Spinal cord (tissue), 10 donors: Measurements from ENCODE around the gene CCDC183. TPM values are rescaled to one million over a fixed set of nuclear protein-coding genes. Genes with fewer than 3 reads are reported as not detected.
A peak's percentile ranks its signal among the peaks of the same experiment; 100 is the strongest.

Source experiments
- DNase-seq, 6 donors: peaks; one replicate each; pipeline versions ENCODE4 v3.0.0 to v3.0.0-alpha.2; 2013 to 2015; ENCODE audit warnings: low spot score in 6 of 6, low read depth in 4 of 6
- H3K27ac ChIP-seq: one replicate; pipeline ENCODE4 v1.5.1; 2013; ENCODE audit warnings: low read depth, low read length, control low read depth
- H3K27me3 ChIP-seq: one replicate; pipeline ENCODE4 v1.6.1; 2013; ENCODE audit warnings: low read length; ENCODE audit not compliant: control insufficient read depth, insufficient read depth
- H3K36me3 ChIP-seq: one replicate; pipeline ENCODE4 v1.6.1; 2013; ENCODE audit warnings: low read length; ENCODE audit not compliant: control insufficient read depth, insufficient read depth
- H3K4me1 ChIP-seq: one replicate; pipeline ENCODE4 v1.6.1; 2013; ENCODE audit warnings: low read length; ENCODE audit not compliant: control insufficient read depth, insufficient read depth
- H3K4me3 ChIP-seq: one replicate; pipeline ENCODE4 v1.5.1; 2013; ENCODE audit warnings: low read depth, low read length, control low read depth
- H3K9me3 ChIP-seq: one replicate; pipeline ENCODE4 v1.6.1; 2013; ENCODE audit warnings: low read length; ENCODE audit not compliant: control insufficient read depth, insufficient read depth
- whole genome bisulfite sequencing: methylation state at CpG from one replicate; pipeline ENCODE4 v1.1.5; 2013; ENCODE audit warnings: missing lambda C conversion rate; ENCODE audit not compliant: insufficient coverage; 5-methylcytosine and 5-hydroxymethylcytosine counted together
- polyA plus RNA-seq, 2 donors: library from polyadenylated mRNA; unstranded; fragments of 120-200 nt; gene quantifications; one replicate each; pipeline ENCODE4 v1.2.1, GENCODE V29; 2013; ENCODE audit not compliant: insufficient read length in 2 of 2
- total RNA-seq, 2 donors: library from RNA; depleted of rRNA in 1 of 2; stranded (reverse); fragments of 120-200 nt in 1 of 2; fragments of >200 nt in 1 of 2; gene quantifications; one replicate each; pipeline versions ENCODE4 v1.2.3 to v1.2.4, GENCODE V29; 2013 to 2014
- donor health status: healthy.

Gene CCDC183
- total and polyA plus RNA-seq, 4 donors = 0.89 to 7.2 (median 3.2) TPM

DNA sequence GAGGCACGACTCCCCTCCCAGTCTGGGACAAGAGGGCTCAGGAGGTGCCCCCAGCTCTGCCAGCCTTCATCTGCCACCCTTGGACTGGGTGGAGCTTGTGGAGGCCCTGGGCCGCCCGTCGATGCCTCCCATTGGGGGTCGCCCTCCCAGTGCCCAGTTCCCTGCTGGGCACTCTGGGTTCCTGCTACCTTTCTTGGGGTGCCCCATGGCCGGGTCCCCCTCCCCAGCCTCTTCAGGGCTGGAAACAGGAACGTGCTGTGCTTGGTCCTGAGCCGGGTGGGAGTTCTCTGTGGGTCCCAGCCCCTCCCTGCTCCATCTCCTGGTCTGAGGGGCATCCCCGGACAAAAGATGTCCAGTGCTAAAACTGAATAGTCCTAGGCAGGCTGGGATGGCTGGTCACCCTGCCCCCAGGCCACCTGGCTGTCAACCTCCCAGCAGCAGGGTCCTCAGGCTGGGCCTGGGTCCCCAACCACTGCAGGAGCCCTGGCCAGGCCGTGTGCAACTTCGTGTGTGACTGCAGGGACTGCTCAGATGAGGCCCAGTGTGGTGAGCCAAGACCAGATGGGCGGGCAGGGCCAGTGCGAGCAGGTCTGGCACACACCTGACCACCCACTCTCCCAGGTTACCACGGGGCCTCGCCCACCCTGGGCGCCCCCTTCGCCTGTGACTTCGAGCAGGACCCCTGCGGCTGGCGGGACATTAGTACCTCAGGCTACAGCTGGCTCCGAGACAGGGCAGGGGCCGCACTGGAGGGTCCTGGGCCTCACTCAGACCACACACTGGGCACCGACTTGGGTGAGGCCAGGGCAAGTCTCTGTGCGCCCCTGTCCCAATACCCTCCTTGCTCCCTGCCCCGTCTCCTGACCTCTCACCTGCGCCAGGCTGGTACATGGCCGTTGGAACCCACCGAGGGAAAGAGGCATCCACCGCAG is 56.8 kb downstream of the CCDC183 start:
- H3K36me3 ChIP-seq = peaks cover 86% of the 10 kb centered on the region
- WGBS = 86% methylated on average over 29 of the region's 29 CpGs
- peaks cover 26% of the 10 kb centered on the region for H3K4me1 ChIP-seq
- H3K27me3 ChIP-seq = no peaks in the 10 kb centered on the region
- no peak overlapping the region for H3K27ac ChIP-seq
- H3K9me3 ChIP-seq = no peaks in the 10 kb centered on the region
- no peak overlapping the region for H3K4me3 ChIP-seq
- no peak for DNase-seq

DNA sequence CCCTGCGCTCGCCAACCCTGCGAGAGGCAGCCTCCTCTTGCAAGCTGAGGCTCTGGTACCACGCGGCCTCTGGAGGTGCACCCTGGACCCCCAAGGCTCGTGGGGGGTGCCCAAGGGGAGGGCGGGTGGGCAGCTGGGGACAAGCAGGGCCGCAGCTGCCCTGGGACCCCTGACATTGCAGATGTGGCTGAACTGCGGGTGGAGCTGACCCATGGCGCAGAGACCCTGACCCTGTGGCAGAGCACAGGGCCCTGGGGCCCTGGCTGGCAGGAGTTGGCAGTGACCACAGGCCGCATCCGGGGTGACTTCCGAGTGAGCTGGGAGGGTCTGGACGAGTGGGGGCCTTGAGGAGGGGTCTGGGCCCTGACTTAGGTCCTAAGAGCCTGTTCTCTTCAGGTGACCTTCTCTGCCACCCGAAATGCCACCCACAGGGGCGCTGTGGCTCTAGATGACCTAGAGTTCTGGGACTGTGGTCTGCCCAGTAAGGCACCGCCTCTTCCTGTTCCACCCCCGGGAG is 57.5 kb downstream of the CCDC183 start:
- peaks cover 89% of the 10 kb centered on the region for H3K36me3 ChIP-seq
- H3K4me3 ChIP-seq = no peak overlapping the region
- H3K4me1 ChIP-seq = peaks cover 19% of the 10 kb centered on the region
- H3K27me3 ChIP-seq = no peaks in the 10 kb centered on the region
- no peak for DNase-seq
- H3K27ac ChIP-seq = no peak overlapping the region
- H3K9me3 ChIP-seq = no peaks in the 10 kb centered on the region
- WGBS = 88% methylated on average over 18 of the region's 18 CpGs

DNA sequence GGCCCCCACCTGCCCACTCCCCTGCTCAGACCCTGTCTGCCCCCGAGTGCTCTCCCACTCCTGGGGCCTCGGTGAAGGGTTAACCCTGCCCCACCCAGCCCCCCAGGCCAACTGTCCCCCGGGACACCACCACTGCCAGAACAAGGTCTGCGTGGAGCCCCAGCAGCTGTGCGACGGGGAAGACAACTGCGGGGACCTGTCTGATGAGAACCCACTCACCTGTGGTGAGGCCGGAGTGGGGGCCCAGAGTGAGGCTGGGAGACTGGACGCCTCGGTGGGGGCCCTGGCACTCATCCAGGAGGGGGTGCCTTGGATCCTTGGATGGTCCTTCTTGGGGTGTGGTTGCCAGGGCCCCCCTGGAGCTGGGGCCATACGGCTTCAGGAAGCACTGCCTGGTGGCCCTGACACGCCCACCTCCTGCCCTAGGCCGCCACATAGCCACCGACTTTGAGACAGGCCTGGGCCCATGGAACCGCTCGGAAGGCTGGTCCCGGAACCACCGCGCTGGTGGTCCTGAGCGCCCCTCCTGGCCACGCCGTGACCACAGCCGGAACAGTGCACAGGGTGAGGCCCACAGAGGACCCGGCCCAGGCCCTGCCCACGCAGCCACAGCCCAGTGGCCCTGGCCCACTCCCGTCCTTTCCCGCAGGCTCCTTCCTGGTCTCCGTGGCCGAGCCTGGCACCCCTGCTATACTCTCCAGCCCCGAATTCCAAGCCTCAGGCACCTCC is 58.1 kb downstream of the CCDC183 start:
- no peaks in the 10 kb centered on the region for H3K27me3 ChIP-seq
- H3K4me1 ChIP-seq = peaks cover 25% of the 10 kb centered on the region
- no peak for DNase-seq
- 78% methylated on average over 27 of the region's 30 CpGs for WGBS
- no peaks in the 10 kb centered on the region for H3K9me3 ChIP-seq
- peaks cover 96% of the 10 kb centered on the region for H3K36me3 ChIP-seq
- no peak overlapping the region for H3K4me3 ChIP-seq
- H3K27ac ChIP-seq = no peak overlapping the region

DNA sequence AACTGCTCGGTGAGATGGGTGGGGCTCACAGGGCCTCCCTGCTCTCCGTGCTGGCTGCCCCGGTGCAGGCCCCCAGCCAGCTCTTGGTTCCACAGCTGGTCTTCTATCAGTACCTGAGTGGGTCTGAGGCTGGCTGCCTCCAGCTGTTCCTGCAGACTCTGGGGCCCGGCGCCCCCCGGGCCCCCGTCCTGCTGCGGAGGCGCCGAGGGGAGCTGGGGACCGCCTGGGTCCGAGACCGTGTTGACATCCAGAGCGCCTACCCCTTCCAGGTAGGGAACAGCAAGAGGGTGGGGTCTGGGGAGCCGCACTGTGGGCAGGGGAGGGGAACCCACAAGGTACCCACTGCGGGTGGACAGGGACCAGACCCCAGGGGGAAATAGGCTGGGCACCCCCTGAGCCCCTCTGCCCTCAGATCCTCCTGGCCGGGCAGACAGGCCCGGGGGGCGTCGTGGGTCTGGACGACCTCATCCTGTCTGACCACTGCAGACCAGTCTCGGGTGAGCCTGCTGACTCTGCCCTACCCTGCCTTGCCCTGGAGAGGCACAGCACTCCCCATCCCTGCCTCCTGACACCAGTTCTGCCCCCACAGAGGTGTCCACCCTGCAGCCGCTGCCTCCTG is 58.8 kb downstream of the CCDC183 start:
- no peak overlapping the region for H3K27ac ChIP-seq
- peaks cover 28% of the 10 kb centered on the region for H3K4me1 ChIP-seq
- H3K9me3 ChIP-seq = no peaks in the 10 kb centered on the region
- whole genome bisulfite sequencing = 88% methylated on average over 23 of the region's 23 CpGs
- no peak overlapping the region for H3K4me3 ChIP-seq
- no peaks in the 10 kb centered on the region for H3K27me3 ChIP-seq
- peaks cover 100% of the 10 kb centered on the region for H3K36me3 ChIP-seq
- DNase-seq = no peak

DNA sequence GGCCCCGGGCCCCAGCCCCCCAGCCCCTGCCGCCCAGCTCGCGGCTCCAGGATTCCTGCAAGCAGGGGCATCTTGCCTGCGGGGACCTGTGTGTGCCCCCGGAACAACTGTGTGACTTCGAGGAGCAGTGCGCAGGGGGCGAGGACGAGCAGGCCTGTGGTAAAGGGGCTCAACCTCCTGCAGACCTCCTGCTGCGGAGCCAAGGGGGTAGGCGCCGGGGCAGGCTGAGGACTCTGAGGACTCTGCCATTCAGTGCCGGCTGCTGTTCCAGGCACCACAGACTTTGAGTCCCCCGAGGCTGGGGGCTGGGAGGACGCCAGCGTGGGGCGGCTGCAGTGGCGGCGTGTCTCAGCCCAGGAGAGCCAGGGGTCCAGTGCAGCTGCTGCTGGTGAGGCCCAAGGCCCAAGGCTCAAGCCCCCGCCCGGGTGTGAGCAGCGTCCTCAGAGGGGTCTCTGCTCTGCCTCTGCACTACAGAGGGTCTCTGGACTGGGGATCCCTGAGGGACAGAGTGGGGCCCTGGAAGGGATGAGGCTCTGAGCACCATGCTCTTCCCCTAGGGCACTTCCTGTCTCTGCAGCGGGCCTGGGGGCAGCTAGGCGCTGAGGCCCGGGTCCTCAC is 59.4 kb downstream of the CCDC183 start:
- Histone ChIP-seq H3K9me3 (no peaks in the 10 kb centered on the region), H3K4me3 (no peak overlapping the region), H3K27me3 (no peaks in the 10 kb centered on the region), H3K27ac (no peak overlapping the region), H3K36me3 (peaks cover 100% of the 10 kb centered on the region), H3K4me1 (peaks cover 22% of the 10 kb centered on the region)
- WGBS = 76% methylated on average over 26 of the region's 26 CpGs
- peak in 1 of 6 donors; percentile 3 for DNase-seq

DNA sequence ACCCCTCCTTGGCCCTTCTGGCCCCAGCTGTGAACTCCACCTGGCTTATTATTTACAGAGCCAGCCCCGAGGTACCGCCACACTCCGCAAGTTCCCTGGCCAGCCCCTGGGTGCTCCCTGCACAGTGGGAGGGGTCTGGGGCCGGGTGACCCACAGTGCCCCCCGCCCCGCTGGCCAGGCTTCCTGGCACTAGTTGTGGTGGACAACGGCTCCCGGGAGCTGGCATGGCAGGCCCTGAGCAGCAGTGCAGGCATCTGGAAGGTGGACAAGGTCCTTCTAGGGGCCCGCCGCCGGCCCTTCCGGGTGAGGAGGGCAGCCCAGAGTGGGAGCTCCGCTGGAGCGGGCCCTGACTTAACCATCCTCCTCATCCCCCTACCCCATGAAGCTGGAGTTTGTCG is 59.9 kb downstream of the CCDC183 start:
- peak in 1 of 6 donors; percentile 1 for DNase-seq
- Histone ChIP-seq H3K27me3 (no peaks in the 10 kb centered on the region), H3K4me3 (no peak overlapping the region), H3K9me3 (no peaks in the 10 kb centered on the region), H3K27ac (no peak overlapping the region), H3K4me1 (peaks cover 17% of the 10 kb centered on the region), H3K36me3 (peaks cover 100% of the 10 kb centered on the region)
- 79% methylated on average over 13 of the region's 15 CpGs for WGBS

DNA sequence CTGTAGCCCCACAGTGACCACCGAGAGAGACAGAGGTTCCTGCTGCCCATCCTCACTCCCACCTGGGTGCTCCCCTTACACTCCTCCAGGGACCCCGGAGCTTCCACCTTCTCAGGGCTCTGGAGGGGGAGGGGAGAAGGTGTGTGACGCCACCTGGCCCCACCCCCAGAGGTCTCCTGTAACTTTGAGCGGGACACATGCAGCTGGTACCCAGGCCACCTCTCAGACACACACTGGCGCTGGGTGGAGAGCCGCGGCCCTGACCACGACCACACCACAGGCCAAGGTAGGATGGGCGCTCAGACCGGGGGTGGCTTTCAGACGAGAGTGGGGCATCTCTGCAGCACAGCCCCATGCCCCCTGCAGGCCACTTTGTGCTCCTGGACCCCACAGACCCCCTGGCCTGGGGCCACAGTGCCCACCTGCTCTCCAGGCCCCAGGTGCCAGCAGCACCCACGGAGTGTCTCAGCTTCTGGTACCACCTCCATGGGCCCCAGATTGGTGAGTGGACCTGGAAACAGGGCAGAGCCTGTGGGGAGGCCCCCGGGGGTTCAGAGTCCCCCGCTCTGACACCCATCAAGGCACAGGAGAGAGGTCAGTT is 60.5 kb downstream of the CCDC183 start:
- WGBS = 90% methylated on average over 11 of the region's 14 CpGs
- H3K27ac ChIP-seq = no peak overlapping the region

DNA sequence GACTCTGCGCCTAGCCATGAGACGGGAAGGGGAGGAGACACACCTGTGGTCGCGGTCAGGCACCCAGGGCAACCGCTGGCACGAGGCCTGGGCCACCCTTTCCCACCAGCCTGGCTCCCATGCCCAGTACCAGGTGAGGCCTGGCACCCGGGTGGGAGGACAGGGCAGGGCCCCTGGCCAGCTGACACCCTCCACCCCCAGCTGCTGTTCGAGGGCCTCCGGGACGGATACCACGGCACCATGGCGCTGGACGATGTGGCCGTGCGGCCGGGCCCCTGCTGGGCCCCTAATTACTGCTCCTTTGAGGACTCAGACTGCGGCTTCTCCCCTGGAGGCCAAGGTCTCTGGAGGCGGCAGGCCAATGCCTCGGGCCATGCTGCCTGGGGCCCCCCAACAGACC is 61.0 kb downstream of the CCDC183 start:
- peak in 1 of 6 donors; percentile 2 for DNase-seq
- WGBS = 60% methylated on average over 19 of the region's 19 CpGs
- Histone ChIP-seq H3K27me3 (no peaks in the 10 kb centered on the region), H3K4me3 (no peak overlapping the region), H3K27ac (no peak overlapping the region), H3K4me1 (peaks cover 14% of the 10 kb centered on the region), H3K9me3 (no peaks in the 10 kb centered on the region), H3K36me3 (peaks cover 100% of the 10 kb centered on the region)

More for the DNA sequence above, 60.5 kb downstream of the CCDC183 start:
- H3K4me1 ChIP-seq = peaks cover 14% of the 10 kb centered on the region
- H3K27me3 ChIP-seq = no peaks in the 10 kb centered on the region
- H3K9me3 ChIP-seq = no peaks in the 10 kb centered on the region
- peak in 1 of 6 donors; percentile 8 for DNase-seq
- no peak overlapping the region for H3K4me3 ChIP-seq
- H3K36me3 ChIP-seq = peaks cover 100% of the 10 kb centered on the region
